Measurements from ENCODE around the gene NRG2.

NRG2 gene

DNA sequence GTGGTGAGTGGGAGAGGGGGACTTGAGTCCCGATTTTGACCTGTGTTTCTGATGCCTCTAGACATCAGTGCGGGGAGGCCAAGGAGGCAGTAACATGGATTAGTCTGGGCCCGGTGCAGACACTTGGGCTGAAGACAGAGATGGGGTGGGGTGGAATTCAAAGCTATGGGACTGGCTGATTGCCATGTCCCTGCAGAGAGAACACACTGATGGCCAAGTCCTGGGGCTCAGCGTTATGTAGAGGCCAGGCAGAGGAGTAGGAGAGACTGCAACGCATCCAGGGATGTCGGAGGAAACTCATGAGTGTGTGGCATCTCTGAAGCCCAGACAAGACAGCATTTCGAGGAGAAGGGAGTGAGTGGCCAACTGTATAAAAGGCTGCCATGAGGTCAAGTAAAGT is 217.4 kb downstream of the NRG2 start:
- H3K27me3 ChIP-seq (ENCODE audit: control insufficient read depth, insufficient read depth, low read length), result no peaks in the 10 kb centered on the region
- H3K9me3 ChIP-seq (ENCODE audit: control insufficient read depth, low read length), result no peaks in the 10 kb centered on the region
- no peak overlapping the region for H3K9ac ChIP-seq (ENCODE audit: low read length)

GRCh38 chr5:139823757-139824355 is 219.2 kb downstream of the NRG2 start:
- no peak overlapping the region for H3K4me3 ChIP-seq (ENCODE audit: low read length)
- no peaks in the 10 kb centered on the region for H3K4me1 ChIP-seq (ENCODE audit: control insufficient read depth, insufficient read depth, low read length)
- no peak overlapping the region for H3K9ac ChIP-seq (ENCODE audit: low read length)
- H3K27me3 ChIP-seq (ENCODE audit: control insufficient read depth, insufficient read depth, low read length), result peaks cover 5% of the 10 kb centered on the region
- H3K9me3 ChIP-seq (ENCODE audit: control insufficient read depth, low read length), result no peaks in the 10 kb centered on the region
- H3K36me3 ChIP-seq (ENCODE audit: control insufficient read depth, insufficient read depth, low read length), result no peaks in the 10 kb centered on the region

More for the DNA sequence above, 217.4 kb downstream of the NRG2 start:
- Histone ChIP-seq H3K36me3 (ENCODE audit: control insufficient read depth, insufficient read depth, low read length) (no peaks in the 10 kb centered on the region), H3K4me1 (ENCODE audit: control insufficient read depth, insufficient read depth, low read length) (no peaks in the 10 kb centered on the region), H3K4me3 (ENCODE audit: low read length) (no peak overlapping the region)

GRCh38 chr5:139822553-139823425 is 220.3 kb downstream of the NRG2 start:
- H3K4me3 ChIP-seq (ENCODE audit: low read length), result no peak overlapping the region
- H3K27me3 ChIP-seq (ENCODE audit: control insufficient read depth, insufficient read depth, low read length), result peaks cover 5% of the 10 kb centered on the region
- no peak overlapping the region for H3K9ac ChIP-seq (ENCODE audit: low read length)
- H3K9me3 ChIP-seq (ENCODE audit: control insufficient read depth, low read length), result no peaks in the 10 kb centered on the region
- H3K36me3 ChIP-seq (ENCODE audit: control insufficient read depth, insufficient read depth, low read length), result no peaks in the 10 kb centered on the region
- no peaks in the 10 kb centered on the region for H3K4me1 ChIP-seq (ENCODE audit: control insufficient read depth, insufficient read depth, low read length)

GRCh38 chr5:139821806-139822552 is 221.1 kb downstream of the NRG2 start:
- Histone ChIP-seq H3K9ac (ENCODE audit: low read length) (no peak overlapping the region), H3K4me1 (ENCODE audit: control insufficient read depth, insufficient read depth, low read length) (no peaks in the 10 kb centered on the region), H3K9me3 (ENCODE audit: control insufficient read depth, low read length) (no peaks in the 10 kb centered on the region), H3K36me3 (ENCODE audit: control insufficient read depth, insufficient read depth, low read length) (no peaks in the 10 kb centered on the region), H3K27me3 (ENCODE audit: control insufficient read depth, insufficient read depth, low read length) (peaks cover 5% of the 10 kb centered on the region), H3K4me3 (ENCODE audit: low read length) (no peak overlapping the region)

DNA sequence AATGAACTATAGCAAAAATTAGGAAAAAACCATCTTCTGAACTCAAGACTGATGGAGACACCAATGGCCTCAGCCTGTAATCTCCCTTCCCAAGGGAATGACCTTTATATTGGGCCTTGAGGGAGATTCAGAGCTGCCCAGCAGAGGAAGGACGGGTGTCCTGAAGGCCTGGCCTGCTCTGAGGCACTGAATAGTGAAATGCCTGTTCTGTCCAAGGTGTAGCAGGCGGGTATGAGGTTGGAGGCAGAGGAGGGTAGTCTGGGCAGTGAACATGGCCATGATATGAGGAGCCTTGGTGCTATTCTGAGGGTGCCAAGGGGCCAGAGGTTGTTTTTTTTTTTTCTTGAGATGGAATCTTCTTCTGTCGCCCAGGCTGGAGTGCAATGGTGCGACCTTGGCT is 222.5 kb downstream of the NRG2 start:
- no peaks in the 10 kb centered on the region for H3K4me1 ChIP-seq (ENCODE audit: control insufficient read depth, insufficient read depth, low read length)
- H3K27me3 ChIP-seq (ENCODE audit: control insufficient read depth, insufficient read depth, low read length), result peaks cover 5% of the 10 kb centered on the region
- H3K9ac ChIP-seq (ENCODE audit: low read length), result no peak overlapping the region
- H3K36me3 ChIP-seq (ENCODE audit: control insufficient read depth, insufficient read depth, low read length), result no peaks in the 10 kb centered on the region
- no peaks in the 10 kb centered on the region for H3K9me3 ChIP-seq (ENCODE audit: control insufficient read depth, low read length)
- H3K4me3 ChIP-seq (ENCODE audit: low read length), result no peak overlapping the region

DNA sequence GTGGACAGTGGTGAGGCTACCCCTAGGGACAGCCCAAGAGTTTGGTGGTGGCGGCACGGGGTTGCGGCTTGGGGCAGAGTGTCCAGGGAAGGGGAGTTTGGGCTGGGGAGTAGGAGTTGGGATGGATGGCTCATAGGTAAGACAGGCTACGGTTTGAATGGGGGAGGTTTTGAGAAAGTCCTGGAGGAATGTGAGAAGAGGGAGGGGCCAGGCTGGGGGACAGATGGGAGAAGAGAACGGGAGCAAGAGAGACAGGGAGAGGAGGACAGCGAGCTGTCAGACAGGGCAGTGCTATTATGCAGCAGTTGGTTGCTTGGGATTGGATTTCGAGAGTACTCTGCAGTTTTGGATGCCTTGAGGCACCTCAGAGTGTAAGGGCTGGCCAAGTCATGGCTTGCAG is 223.0 kb downstream of the NRG2 start:
- no peak overlapping the region for H3K4me3 ChIP-seq (ENCODE audit: low read length)
- H3K9ac ChIP-seq (ENCODE audit: low read length), result no peak overlapping the region
- peaks cover 5% of the 10 kb centered on the region for H3K27me3 ChIP-seq (ENCODE audit: control insufficient read depth, insufficient read depth, low read length)
- no peaks in the 10 kb centered on the region for H3K4me1 ChIP-seq (ENCODE audit: control insufficient read depth, insufficient read depth, low read length)
- no peaks in the 10 kb centered on the region for H3K36me3 ChIP-seq (ENCODE audit: control insufficient read depth, insufficient read depth, low read length)
- H3K9me3 ChIP-seq (ENCODE audit: control insufficient read depth, low read length), result no peaks in the 10 kb centered on the region

DNA sequence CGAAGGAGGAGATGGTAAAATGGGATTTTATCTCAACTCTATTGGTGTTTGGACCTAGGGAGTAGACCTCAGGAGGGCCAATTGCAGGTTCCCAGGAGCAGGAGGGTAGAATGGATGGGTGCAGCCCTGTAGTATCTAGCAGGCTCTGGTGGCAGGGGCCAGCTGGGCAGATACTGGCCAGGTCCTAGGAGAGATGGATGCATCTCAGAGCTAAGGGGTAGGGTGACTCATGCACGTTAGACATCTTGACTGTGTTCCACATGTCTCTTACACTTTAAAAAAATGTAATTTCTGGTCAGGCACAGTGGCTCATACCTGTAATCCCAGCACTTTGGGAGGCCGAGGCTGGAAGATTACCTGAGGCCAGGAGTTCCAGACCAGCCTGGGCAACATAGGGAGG is 225.1 kb downstream of the NRG2 start:
- Histone ChIP-seq H3K4me1 (ENCODE audit: control insufficient read depth, insufficient read depth, low read length) (no peaks in the 10 kb centered on the region), H3K27me3 (ENCODE audit: control insufficient read depth, insufficient read depth, low read length) (peaks cover 5% of the 10 kb centered on the region), H3K4me3 (ENCODE audit: low read length) (no peak overlapping the region), H3K9ac (ENCODE audit: low read length) (no peak overlapping the region), H3K36me3 (ENCODE audit: control insufficient read depth, insufficient read depth, low read length) (no peaks in the 10 kb centered on the region), H3K9me3 (ENCODE audit: control insufficient read depth, low read length) (no peaks in the 10 kb centered on the region)

- no peak overlapping the region for H3K9ac ChIP-seq (ENCODE audit: low read length)
- H3K4me3 ChIP-seq (ENCODE audit: low read length), result no peak overlapping the region
- H3K27me3 ChIP-seq (ENCODE audit: control insufficient read depth, insufficient read depth, low read length), result peaks cover 5% of the 10 kb centered on the region
- H3K9me3 ChIP-seq (ENCODE audit: control insufficient read depth, low read length), result no peaks in the 10 kb centered on the region
- no peaks in the 10 kb centered on the region for H3K36me3 ChIP-seq (ENCODE audit: control insufficient read depth, insufficient read depth, low read length)
- H3K4me1 ChIP-seq (ENCODE audit: control insufficient read depth, insufficient read depth, low read length), result no peaks in the 10 kb centered on the region
Measured at GRCh38 chr5:139817362-139817761, 225.7 kb downstream of the NRG2 start.

DNA sequence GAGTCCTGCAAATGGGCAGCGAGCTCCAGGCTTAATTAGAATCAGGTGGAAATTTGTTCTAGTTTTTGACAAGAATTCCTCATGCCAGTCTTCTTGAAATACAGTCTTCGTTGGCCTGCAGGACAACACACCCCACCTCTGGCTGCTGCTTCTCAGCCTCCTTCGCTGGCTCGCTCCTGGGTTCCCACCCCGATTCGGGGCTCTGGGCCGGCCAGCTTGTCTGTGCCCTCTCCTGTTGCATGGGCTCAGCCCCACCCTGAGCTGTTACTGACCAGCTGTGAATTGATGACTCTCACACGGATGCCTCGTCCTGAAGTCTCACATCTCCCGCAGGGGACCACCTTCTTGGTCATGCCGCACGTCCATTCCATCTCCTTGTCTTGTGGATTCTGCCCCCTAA is 226.5 kb downstream of the NRG2 start:
- no peaks in the 10 kb centered on the region for H3K9me3 ChIP-seq (ENCODE audit: control insufficient read depth, low read length)
- H3K4me1 ChIP-seq (ENCODE audit: control insufficient read depth, insufficient read depth, low read length), result no peaks in the 10 kb centered on the region
- H3K36me3 ChIP-seq (ENCODE audit: control insufficient read depth, insufficient read depth, low read length), result no peaks in the 10 kb centered on the region
- H3K9ac ChIP-seq (ENCODE audit: low read length), result no peak overlapping the region
- H3K4me3 ChIP-seq (ENCODE audit: low read length), result no peak overlapping the region
- peaks cover 5% of the 10 kb centered on the region for H3K27me3 ChIP-seq (ENCODE audit: control insufficient read depth, insufficient read depth, low read length)

DNA sequence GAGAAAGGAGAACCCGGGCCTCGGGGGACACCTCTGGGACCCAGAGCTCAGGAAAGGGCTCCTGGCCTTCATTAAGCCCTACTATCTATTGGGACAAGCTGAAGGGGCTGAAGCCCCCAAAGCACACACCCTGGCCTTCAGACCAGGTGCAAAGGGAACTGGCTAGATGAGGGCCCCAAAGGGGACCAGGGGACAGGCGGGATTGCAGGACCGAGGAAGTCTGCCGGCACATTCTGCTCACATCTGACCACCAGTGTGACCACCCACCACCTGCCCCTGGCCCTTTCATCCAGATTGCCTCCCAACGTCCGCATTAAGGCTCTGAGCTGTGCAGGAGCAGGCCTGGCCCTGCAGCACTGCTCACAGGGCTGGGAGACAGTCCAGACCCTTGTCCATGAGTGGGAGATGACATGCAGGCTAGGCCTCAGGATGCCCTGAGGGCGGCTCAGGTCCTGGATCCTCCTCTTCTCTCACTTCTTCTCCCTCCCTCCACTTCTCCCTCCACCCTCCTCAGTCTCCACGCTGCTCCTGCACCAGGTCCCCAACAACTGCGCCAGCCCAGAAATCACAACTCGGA is 228.3 kb downstream of the NRG2 start:
- Histone ChIP-seq H3K9ac (ENCODE audit: low read length) (no peak overlapping the region), H3K9me3 (ENCODE audit: control insufficient read depth, low read length) (no peaks in the 10 kb centered on the region), H3K36me3 (ENCODE audit: control insufficient read depth, insufficient read depth, low read length) (no peaks in the 10 kb centered on the region), H3K4me1 (ENCODE audit: control insufficient read depth, insufficient read depth, low read length) (no peaks in the 10 kb centered on the region), H3K4me3 (ENCODE audit: low read length) (no peak overlapping the region), H3K27me3 (ENCODE audit: control insufficient read depth, insufficient read depth, low read length) (peaks cover 5% of the 10 kb centered on the region)

GRCh38 chr5:139814191-139814601 is 228.9 kb downstream of the NRG2 start:
- H3K36me3 ChIP-seq (ENCODE audit: control insufficient read depth, insufficient read depth, low read length), result no peaks in the 10 kb centered on the region
- peaks cover under 1% of the 10 kb centered on the region for H3K27me3 ChIP-seq (ENCODE audit: control insufficient read depth, insufficient read depth, low read length)
- no peak overlapping the region for H3K4me3 ChIP-seq (ENCODE audit: low read length)
- no peak overlapping the region for H3K9ac ChIP-seq (ENCODE audit: low read length)
- H3K9me3 ChIP-seq (ENCODE audit: control insufficient read depth, low read length), result no peaks in the 10 kb centered on the region
- no peaks in the 10 kb centered on the region for H3K4me1 ChIP-seq (ENCODE audit: control insufficient read depth, insufficient read depth, low read length)

Measured in mucosa of stomach (tissue), 1 donor.